Brain pericyte (primary cell): ENCODE data around the gene PLEKHA4.
"Not testable (repeated sequence)": the region's sequence is repeated elsewhere in the genome, so short reads cannot be mapped to it uniquely, and the experiment has no call there.

Experiments
- DNase-seq: peaks from one replicate; pipeline ENCODE4 v3.0.0-alpha.2; 2012; ENCODE audit warnings: low read depth, low spot score

Gene PLEKHA4

DNA sequence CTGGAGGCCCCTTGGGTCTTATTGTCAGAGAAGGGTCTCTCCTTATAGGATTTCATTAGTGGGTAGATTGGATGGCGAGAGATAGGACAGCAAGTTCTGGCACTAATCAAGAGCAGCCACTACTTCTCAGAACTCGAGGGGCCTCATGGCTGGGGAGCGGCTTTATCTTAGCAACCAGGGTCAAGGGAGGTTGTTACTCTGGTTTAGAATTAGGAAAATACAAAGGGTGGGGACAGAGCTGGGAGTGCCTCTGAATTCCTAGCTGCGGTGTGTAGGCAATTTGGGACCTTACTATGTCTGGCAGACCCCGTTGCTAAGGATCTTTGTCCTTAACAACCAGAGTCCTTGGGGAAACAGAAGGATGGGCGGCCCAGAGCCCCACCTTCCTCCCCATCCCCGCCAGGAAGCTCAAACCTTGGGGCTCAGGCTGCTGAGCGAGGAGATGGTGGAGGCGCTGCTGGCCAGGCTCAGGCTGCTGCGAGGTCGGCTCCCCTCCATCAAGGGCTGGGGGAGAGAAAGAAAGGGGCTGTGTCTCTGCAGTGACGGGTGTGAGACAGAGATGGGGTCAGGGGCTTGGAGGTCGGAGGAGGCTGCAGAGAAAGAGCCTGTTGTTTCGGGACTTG is 1.2 kb downstream of the PLEKHA4 start:
- no peak for DNase-seq

- DNase-seq: no peak
Observed at GRCh38 chr19:48866692-48867091, 1.7 kb downstream of the PLEKHA4 start.

DNA sequence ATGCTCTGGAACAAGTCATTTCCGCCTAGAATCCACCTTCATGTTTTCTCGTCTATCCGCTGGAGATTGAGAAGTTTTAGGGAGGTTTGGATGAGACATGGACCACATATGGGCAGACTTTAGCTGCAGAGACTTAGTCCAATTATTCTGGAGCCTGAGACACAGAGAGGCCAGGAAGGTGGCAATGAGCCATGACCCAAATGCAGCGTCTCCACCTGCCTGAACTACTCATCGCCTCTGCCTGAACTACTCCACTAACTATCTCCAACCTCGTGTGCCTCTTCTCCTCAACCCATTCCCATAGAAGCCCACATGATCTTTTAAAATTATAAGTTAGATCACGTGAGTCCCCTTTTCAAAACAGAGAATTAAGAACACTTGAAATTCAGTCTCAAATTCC is 5.6 kb downstream of the PLEKHA4 start:
- DNase-seq: no peak

DNA sequence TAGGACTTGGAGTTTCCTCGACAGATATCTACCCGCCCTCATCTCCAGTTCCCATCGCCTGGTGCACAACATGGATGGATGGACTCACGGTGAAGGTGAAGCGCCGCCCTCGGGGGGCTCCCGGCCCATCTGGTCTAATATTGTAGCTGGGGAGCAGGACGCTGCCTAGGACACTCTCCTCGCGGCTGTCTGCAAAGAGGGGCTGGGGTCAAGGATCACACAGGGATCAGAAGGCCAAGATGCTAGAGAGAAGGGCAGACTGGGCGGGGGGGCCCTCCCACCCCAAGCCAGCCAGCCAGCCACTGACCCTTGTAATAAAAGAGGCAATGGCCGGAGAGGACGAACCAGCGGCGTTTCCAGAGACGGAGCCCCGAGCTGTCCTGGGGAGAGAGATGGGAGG is 7.1 kb downstream of the PLEKHA4 start:
- no peak for DNase-seq

DNA sequence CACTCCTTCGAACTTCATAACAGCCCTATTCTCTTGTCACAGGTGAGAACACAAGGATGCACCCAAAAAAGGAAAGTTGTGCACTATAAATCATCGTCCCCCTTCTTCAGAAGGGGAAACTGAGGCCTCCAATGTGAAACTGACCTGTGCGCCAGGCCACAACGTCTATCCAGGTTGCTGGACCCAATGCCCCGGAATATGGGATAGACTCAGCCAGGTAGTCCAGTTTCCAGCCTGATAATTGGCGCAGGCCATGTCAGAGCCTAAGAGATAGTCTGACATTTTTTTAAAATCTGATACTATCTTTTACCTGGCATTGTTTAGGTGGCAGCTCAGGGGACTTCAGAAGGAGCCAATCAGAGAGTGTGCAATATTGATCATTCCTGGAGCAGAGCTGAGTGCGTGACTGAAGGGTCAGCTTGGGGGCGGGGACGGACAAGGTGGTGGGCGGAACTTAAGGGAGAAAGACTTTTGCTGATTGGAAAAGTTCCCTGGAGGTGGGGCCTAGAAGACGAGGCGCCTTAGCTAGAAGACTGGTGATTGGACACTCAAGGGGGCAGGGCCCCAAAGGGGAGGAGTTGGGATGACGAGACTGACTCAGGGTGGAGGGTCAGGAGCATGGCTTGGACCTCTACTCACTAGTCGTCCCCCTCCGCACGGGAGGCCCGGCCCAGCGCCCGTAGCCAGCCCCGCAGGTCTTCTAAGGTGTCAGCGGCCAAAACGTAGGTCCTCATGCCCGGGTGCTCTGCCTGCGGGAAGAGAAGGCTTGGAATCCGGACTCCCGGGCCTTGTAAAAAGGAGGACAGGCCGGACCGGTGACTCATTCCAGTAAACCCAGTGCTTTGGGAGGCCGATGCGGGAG is 8.5 kb downstream of the PLEKHA4 start:
- DNase-seq: no peak

DNA sequence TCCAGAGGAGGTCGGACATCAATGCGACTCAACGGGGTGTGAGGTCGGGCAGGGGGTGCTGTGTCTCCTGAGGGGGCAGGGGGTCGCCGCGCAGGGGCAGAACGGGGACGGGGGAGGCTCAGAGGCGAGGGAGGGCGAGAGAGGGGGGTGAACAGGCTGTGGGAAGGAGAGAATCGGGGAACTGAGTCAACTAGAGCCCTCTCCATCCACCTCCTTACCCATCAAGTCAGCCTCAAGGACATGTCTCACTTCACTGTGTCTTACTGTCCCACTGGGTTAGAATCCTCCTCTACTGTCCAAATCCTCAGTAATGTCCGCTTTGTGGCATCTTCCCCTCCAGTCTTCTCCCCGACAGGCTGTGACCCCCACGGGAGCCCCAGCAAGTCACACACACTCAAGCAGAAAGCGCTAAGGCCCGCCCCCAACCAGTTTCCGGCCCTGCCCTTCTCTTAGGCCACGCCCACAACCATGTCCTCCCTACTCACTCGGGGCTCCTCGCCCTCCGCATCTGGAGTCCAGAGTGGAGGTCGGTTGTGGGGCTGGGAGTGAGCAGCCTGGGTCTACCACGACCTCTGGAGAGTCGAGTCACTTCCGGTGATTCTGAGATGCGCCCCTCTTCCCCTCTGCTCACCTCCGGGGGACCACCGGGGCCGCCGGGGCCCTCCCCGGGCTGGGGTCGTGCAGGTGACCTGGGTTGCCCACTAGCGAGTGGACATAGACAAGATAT is 9.3 kb downstream of the PLEKHA4 start:
- no peak for DNase-seq

GRCh38 chr19:48856921-48857320 is 11.5 kb downstream of the PLEKHA4 start:
- no peak for DNase-seq

- no peak for DNase-seq
Observed at GRCh38 chr19:48854103-48854502, 14.3 kb downstream of the PLEKHA4 start.

GRCh38 chr19:48853483-48853882 is 14.9 kb downstream of the PLEKHA4 start:
- DNase-seq: no peak

DNA sequence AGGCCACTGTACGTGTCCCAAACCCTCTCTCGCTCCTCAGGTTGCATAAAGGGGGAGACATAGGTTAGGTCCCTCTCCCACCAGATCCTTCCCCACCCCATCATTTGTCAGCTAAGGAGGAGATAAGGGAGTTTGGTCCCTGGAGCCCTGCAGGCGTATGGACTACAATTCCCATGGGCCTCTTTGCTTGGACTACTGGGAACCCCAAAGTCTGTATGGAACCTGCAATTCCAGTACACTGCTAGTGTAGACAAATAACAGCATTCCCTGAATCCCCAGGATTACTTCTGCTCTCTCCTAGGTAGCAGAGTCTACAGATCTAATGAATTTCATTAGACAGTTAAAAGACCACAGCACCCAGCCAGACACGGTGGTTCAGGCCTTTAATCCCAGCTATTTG is 16.1 kb downstream of the PLEKHA4 start:
- DNase-seq: no peak

DNA sequence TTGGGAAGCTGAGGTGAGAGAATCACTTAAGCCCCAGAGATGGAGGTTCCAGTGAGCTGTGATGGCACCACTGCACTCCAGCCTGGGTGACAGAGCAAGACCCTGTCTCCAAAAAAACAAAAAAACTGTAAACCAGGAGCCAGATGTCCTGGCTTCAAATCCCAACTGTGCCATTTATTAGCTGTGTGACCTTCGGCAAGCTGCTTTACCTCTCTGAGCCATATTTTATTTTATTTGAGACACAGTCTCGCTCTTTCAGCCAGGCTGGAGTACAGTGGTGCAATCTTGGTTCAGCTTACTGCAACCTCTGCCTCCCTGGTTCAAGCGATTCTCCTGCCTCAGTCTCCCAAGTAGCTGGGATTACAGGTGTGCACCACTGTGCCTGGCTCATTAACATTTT is 21.8 kb downstream of the PLEKHA4 start:
- not testable (repeated sequence) for DNase-seq

- no peak for DNase-seq
Observed at GRCh38 chr19:48845384-48845783, 23.0 kb downstream of the PLEKHA4 start.

DNA sequence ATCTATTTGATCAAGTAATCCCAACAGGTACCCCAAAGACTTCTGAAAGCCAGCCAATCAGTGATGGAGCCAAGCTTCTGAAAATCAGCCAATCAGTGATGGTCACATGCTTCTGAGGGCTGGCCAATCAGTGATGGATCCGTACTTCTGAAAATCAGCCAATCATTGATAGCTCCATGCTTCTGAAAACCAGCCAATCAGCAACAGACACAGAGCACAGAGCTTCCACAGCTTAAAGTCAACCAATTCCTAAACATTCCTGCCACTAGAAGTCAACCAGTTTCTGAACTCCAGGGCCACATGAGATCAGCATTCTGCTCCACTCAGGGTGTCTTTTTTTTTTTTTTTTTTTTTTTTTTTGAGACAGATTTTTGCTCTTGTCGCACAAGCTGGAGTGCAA is 23.9 kb downstream of the PLEKHA4 start:
- DNase-seq: no peak

DNA sequence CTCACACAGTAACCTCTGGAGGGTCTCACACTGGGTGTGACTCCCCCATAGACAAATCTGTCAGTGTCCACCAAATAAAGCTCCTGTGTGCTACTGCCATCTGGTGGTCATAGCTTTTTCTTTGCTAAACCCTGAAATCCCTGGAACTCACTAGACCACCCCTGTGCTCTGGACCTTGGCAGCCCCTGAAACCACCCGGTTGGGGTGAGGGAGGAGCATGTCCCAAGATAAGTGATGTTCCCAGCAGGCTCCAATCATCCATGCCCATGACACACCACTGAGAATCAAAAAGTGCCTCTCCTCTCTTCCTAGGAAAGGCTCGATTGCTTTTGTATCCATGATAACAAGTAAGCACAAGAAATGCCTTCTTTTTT is 25.6 kb downstream of the PLEKHA4 start:
- no peak for DNase-seq

- no peak for DNase-seq
Observed at GRCh38 chr19:48841571-48841970, 26.8 kb downstream of the PLEKHA4 start.

DNA sequence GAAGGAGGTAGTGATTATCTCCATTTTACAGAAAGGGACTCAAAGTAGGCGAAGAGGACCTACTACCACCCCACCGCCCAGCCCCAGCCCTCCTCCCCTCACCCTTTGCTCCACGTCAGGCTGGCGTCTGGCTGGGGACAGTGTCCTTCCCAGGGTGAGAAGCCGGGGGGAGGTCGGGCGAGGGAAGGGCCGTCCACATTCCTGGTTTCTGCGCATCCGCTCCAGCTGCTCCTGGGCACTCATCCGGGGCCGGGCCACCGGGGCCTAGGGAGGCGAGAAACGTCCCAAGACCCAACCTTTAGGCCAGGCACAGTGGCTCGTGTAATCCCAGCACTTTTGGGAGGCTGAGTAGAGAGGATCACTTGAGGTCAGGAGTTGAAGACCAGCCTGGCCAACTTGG is 27.4 kb downstream of the PLEKHA4 start:
- no peak for DNase-seq

DNA sequence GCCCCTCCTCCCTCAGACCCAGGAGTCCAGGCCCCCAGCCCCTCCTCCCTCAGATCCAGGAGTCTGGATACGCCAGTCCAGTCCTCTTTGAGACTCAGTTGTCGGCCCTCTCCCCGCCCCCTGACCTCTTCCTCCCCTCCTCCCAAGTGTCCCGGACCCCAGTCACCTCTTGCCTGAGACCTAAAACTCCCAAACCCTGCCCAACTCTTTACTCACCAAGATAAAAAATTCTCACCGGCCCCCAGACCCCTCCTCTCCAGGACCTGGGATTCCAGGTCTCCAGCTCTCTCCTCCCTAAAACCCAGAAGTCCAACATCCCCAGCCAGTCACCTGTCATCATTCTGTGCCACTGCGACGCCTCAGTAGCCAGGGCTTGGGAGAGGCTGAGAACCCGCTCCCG is 30.7 kb downstream of the PLEKHA4 start:
- no peak for DNase-seq

DNA sequence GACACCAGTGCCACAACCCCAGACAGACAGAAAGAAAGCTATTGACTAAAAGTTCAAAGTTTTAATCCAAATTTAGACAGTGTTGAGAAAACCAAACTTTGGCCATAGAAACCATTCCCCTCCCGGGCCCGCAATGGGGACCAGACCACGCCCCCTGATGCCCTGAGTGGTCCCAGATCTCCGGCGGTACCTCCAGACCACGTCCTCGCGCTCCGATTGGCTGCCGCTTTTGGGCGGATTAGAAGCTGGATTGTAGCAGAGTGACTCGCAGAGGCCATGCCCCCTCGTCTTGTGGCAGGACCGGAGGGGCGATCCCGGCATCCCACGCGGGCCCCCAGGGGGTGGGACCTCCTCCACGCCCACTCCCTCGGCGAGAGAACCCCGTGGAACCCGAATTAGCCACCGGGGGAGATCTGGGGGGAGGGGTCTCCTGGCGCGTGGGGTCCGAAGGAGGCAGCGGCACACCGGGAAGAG is 31.3 kb downstream of the PLEKHA4 start:
- peak; percentile 41 for DNase-seq

DNA sequence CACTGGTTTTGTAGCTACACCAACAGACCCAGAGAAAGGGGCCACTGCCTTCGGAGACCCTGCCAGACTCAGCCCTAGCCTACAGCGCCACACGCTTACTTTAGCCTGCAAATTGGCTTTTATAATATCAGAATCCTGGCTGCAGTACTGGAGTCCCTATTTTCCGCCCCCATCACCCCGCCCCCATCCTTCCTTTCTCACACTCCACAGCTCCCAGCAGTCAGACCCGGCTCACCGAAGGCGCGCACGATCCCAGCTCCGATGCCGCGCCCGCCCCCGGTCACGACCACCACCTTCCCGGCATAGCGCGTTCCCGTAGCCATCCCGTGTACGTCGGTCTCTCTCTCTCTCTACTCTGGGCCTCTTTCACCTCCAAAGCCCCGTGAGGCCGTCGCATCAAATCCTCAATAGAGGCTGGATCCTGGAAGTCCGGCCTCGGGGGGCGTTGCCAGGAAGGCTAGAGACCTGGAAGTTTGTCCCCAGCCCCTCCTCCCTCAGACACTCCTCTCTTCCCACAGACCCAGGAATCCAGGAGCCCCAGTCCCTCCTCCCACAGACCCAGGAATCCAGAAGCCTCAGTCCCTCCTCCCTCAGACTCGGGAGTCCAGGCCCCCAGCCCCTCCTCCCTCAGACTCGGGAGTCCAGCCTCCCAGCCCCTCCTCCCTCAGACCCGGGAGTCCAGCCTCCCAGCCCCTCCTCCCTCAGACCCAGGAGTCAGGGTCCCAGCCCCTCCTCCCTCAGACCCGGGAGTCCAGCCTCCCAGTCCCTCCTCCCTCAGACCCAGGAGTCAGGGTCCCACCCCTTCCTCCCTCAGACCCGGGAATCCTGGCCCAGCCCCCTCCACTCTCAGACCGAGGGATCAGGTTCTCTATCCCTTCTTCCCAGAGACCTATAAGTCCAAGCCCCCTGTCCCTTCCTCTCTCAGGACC is 32.1 kb downstream of the PLEKHA4 start, which contains the start of gene HSD17B14:
HSD17B14 (minus strand) TSS at position 403 of the 929 bp plus-strand sequence; CDS start at position 323, 80 bp downstream.
- no peak for DNase-seq

DNA sequence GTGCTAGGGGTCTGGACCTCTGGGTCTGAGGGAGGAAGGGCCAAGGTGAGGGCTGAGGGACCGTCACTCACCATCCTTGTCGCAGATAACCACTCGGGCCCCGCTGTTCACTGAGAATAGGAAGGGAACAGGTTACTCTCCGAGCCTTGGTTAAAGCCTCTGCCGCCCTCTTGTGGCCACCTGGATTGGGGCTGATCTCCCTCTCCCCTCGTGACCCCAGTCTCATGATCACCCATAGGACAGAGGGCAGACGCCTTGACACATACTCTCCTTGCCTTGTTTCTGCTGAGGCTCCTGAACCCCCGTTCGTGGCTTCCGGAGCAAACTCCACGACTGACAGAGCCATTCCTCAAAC is 32.7 kb downstream of the PLEKHA4 start:
- DNase-seq: peak; percentile 49

DNA sequence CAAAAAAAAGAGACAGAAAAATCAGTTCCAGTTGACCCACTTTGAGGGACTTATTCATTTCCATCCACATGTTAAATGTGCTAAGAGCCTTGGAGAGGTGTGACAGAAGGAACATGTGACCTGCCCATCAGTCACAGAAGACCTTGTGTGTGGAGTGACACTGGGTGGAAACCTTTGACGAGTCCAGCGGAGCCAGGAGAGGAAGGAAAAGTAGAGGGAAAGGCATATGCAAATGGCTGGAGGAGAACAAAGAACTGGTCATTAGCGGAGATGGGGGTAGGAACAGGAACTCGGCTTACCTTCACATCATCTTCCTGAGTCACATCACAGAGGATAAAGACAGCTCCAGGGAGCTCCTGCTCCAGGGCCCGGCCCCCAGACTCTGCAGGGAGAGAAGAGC is 34.4 kb downstream of the PLEKHA4 start:
- DNase-seq: no peak
